ENCODE results near the gene DQX1. TPM values are rescaled to one million over a fixed set of nuclear protein-coding genes. Genes with fewer than 3 reads are reported as not detected.

Gene DQX1
- total RNA-seq, 1 experiment from 2014 or later = 0.81 TPM

DNA sequence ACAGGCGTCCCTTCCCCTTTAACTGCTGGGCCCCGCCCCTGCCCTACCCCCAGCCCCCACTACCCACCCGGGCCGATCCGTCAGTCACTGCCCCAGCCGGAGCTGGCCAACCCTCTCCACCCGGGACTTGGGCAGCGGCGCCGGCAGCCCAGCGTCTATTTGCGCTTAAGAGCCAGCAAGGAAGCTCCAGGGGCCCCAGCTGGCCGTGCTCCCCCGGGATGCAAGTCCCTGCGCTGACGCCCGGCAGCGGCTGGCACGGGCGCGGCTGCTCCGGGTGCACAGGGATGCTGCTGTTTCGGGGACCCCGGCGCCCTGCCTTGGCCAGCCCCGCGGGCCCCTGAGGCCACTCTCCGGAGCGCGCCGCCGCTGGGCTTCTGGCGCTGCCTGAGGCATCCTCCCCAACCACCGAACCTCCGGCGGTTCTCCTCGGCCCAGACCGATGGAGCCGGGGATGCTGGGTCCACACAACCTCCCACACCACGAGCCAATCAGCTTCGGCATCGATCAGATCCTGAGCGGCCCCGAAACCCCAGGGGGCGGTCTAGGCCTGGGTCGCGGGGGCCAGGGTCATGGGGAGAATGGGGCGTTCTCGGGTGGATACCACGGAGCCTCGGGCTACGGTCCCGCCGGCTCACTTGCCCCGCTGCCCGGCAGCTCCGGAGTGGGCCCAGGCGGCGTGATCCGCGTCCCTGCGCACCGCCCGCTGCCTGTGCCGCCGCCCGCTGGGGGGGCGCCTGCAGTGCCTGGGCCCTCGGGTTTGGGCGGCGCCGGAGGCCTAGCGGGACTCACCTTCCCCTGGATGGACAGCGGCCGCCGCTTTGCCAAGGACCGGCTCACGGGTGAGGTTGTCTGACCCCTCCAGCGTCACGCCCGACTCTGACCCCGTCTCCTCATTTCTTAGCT lies 11.4 kb downstream of the DQX1 start, which contains the start of gene TLX2:
TLX2 (plus strand) TSS at position 83 of the 903 bp plus-strand sequence; CDS start at position 440, 357 bp downstream.
- in situ Hi-C loops (cut with HindIII; ENCODE audit: low sequenced_read_pairs) = no loop called here
- no peak for DNase-seq (ENCODE audit: low spot score)

DNA sequence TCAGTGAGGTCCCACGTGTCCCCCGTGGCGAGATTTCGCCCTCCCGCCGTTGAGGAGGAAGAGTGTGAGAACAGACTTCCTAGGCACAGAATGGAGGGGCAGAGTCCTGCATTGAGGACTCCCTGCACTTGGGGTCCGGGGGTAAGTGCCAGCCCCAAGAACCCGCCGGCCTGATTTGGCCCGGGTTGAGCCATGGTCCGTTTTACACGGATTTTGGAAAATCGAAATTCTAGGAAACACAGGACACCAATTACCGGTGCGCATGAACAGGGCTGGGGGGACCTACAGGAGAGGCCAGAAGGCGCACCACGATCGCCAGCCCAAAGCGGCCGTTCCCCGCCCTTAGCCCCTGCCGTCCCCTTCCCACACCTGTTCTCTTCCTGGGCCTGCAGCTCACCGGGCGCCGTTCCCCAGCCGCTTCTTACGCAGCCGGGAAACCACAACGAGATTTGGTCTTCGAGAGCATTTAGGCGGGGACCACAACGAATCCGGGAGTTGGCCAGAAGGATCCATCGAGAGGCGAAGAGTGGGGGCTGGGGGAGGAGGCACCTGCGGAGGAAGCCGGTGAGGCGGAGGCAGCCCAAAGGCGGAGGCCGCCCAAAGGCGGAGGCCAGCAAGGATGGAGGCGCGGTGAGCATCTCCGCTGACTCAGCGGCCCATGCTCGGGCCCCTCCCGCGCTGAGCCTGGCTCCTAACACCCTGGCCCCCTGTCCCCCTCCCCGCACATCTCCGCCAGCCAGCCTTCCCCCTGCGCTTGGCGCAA lies 12.2 kb downstream of the DQX1 start:
- DNase-seq (ENCODE audit: low spot score) = no peak
- in situ Hi-C loops (cut with HindIII; ENCODE audit: low sequenced_read_pairs) = no loop called here

DNA sequence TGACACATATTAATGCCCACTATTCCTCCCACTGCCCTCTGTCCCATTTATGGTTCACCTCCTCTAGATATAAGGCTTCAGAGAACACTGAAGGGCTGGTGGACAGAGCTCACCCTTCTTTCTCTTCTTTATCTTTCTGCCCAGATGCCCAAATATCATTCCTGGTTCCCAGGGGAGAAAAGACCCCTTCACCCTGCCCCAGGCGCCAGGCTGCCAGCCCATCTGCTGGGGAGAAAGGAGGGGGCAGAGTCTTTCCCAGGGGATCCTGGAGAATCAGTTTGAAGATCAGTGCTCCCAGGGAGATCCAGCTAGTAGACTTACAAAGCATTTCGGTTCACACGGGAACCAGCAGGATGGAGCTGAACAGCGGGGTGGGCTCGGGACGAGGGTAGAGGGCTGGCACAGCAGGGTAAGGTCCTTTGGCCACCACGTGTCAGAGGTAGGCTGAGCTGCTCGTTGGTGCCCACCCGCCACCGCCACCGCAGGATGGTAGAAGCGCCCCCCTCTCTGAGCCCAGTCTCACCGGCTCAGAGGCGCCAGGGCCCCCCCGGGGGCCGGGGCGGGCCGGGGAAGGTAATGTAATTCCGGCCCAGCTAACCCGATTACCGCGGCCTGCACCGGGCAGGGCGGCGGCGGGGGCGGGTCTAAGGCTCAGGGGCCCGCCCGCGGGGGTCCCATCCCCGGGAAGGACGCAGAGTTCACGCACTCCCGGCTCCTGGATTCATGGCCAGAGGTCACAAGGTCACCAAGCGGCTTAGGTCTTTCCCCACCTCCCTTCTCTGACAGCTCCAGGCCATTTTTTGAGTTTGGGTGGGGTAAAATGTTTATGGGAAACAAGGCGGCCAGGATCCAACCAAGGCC lies 13.1 kb downstream of the DQX1 start:
- in situ Hi-C loops (cut with HindIII; ENCODE audit: low sequenced_read_pairs) = no loop called here
- no peak for DNase-seq (ENCODE audit: low spot score)

DNA sequence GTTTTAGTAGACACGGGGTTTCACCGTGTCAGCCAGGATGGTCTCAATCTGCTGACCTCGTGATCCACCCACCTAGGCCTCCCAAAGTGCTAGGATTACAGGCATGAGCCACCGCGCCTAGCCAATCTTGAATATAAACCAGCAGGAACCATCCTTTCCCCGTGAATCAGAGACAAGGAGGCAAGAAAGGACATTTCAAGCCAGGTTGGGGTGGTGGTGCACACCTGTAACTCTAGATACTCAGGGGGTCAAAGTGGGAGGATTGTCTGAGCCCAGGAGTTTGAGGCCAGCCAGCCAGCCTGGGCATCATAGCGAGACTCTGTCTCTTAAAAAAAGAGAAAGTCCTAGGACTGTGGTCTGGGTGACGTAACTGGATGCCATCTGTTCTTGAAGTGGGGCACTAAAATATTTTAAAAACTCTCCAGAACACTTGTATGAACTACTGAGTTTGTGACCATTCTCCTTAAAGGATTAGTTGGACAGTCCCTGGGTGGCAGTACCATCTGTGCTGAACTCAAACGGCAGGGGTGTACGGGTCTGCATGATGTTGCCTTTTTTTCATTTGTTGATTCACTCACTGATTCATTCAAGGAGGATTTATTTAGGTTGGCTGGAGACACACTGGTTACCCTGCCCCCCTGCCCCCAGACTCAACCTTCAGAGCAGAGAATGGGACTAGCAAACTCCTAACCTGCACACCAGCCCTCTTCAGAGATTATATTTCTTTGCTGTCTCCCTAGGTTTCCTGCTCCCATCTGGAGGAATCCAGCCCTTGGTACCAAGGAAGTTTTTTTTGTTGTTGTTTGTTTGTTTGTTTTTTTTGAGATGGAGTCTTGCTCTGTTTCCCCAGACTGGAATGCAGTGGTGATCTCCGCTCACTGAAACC lies 14.7 kb downstream of the DQX1 start:
- DNase-seq (ENCODE audit: low spot score) = no peak
- in situ Hi-C loops (cut with HindIII; ENCODE audit: low sequenced_read_pairs) = no loop called here

DNA sequence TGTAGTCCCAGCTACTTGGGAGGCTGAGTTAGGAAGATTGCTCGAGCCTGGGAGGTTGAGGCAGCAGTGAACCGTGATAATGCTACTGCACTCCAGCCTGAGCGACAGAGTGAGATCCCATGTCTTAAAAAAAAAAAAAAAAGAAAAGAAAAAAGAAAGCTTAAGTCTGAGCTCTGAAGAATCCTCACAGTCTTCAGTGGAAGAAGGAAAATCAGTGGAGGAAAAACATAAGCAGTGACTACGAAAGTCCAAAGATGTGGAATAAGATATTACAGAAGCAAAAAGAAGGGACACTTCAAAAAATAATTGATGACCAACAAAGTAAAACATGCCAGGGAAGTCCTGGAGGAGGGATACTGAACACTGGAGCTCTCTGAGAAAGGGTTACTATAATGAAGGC lies 15.8 kb downstream of the DQX1 start:
- DNase-seq (ENCODE audit: low spot score) = no peak
- in situ Hi-C loops (cut with HindIII; ENCODE audit: low sequenced_read_pairs) = no loop called here

DNA sequence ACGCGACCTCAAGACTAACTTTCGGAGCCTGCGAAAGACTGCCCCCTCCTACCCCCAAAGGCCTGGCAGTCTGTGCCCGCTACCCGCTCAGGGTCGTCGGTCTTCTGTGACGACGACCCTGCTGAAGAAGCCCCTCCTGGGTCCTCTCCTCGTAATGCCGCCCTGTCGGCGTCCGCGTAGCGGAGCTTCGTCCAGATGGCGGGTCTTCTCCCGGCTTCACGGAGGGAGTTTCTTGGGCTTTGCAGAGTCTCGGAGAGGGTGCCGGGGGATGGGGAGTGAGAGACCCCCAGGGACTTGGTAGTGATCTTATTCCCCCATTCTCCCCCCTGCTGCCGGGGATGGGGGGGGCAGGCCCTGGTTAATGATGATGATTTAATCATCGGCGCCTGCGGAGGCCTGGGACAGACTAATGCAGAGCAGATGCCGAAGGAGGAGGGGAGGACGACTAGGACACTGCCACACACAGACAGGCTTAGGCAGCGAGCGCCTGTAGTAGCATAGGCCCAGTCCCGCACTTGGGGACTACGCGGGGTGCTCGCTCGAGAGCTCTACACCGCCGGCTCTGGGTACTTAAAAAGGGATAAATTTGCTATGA lies 18.0 kb downstream of the DQX1 start:
- in situ Hi-C loops (cut with HindIII; ENCODE audit: low sequenced_read_pairs) = no loop called here
- DNase-seq (ENCODE audit: low spot score) = peak; percentile 59

DNA sequence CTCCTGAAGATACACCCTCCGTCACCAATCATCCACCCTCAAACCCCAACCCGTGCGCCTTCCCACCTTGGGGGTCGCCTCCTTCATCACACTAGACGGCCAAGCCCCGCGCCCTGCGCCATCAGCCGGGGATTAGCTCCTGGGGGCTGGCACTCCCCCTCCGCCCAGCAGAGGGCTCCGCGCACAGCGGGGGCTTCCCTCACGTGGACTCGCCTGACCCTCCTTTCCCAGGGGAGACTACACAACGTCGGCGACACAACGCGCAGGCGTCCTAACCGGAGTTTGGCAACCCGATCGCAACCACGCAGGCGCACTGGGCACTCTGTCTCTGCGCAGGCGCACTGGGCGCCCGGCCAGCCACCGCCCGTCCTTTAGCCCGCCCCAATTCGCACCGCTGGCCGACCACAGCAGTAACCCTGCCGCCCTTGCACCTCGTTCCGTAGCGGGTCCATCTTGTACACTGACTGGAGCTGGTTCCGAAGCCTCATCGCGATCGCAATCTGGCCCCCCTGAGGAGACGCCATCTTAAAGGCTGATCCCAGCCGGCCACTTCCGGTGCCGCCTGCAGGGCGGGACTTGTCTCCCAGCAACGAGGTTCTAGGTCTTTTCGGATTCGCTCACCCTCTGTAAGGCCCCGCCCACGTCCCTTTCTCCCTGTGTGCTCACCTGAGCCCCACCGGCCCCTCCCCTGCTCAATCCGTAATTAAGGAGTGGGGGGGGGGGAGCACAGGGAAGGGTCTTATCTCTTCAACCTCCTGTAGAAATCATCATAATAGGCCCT lies 18.7 kb downstream of the DQX1 start, which contains the start of gene PCGF1:
PCGF1 (minus strand) TSS at position 551 of the 781 bp plus-strand sequence; CDS start at position 524, 27 bp downstream.
- in situ Hi-C loops (cut with HindIII; ENCODE audit: low sequenced_read_pairs) = no loop called here
- DNase-seq (ENCODE audit: low spot score) = peak; percentile 99

DNA sequence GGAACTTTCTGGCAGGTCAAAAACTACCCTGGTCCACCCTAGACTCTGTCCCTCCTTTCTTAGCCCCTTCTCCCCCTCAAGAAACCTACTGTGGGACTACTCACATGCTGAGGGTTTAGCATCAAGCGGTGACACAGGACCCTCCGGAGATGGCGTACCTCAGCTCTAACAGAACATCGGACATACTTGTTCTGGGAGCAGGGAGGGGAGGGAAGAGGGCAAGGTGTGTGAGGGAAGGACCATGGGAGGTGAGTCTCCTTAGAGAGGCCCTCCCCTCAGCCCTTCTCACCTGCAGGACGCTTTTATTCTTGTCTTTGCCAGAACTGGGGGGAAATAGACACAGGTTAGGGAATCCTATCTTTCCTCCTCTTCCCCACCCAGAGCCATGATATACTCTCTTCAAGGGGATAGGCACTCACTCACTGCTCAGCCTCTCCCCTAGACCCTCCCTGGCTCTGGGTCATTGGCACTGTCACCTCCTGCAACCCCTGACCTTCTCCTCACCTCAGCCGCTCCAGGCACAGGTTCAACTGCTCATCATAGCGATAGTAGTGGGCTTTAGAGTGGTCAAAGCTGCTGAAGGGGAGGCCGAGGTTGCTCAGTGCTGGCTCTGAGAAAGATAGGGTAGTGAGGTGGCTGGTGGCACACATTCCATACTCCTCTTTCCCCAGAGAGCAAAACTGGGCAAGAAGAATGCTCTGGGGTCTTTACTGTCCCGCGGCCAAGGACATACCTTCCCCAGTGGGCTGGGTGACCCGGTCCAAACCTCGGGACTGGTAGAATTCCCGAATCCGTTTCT lies 20.4 kb downstream of the DQX1 start:
- in situ Hi-C loops (cut with HindIII; ENCODE audit: low sequenced_read_pairs) = no loop called here

DNA sequence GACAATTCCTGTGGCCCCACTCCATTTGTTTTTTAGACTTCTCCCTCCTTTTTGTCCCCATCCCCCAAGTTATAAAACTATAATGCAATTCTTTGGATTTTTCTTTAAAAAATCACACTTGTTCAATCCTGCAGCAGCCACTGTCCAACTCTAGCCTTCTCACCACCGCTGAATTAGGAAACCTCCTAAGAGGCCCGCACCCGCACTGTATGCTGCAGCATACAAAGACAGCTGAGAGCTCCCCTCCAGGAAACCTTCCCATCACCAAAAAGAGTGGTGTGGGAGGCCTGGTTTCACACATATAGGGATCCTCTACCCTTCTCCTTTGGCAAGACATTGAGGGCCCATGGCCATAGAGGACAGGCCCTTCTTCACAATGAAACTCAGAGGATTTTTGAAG lies 21.4 kb downstream of the DQX1 start:
- DNase-seq (ENCODE audit: low spot score) = no peak
- in situ Hi-C loops (cut with HindIII; ENCODE audit: low sequenced_read_pairs) = no loop called here

More for the DNA sequence above, 20.4 kb downstream of the DQX1 start:
- no peak for DNase-seq (ENCODE audit: low spot score)

DNA sequence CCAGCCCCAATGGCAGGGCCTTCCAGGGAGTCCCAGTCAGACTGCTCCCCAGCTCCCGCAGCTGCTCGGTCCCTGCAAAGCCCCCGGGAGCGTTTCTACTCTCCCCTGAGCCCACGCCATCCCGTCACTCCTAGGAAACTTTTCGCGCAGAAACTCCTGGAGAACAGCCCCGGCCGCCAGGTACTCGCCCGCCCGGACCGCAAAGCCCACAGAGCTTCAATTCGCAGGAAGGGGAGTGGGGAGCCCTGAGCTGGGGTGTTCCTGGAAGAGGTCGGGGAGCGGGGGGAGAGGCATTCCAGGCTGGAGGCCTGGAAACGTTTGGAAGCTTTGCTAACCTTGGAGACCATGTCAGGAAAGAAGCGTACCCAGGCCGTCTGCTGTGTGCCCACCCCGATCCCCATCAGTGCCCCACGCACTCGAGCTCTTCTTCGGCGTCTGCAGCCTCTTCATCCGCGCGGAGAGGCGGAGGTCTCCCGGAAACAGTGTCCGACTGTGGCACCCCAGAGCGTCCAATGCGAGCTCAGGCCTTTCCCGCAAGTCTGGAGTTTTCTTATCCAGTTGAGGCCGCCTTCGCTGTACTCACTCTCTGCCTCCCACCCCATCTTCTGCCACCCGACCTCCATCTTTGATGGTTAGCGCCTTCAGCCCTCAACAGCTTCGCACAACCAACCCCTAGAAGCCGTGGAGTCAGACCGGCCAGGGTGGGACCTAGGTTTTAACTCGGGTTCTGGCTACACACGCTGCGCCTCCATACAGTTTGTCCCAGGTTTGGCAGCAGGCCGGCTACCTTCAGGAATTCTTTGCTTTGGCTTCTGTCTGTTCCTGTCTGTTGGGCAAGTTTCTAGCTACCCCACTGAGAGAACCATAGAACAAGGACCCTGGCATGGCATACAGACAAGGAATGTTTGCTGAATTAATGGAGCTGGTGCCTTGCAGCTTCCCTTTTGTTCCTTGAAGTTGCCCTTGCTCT lies 22.2 kb downstream of the DQX1 start:
- DNase-seq (ENCODE audit: low spot score) = no peak
- in situ Hi-C loops (cut with HindIII; ENCODE audit: low sequenced_read_pairs) = no loop called here

DNA sequence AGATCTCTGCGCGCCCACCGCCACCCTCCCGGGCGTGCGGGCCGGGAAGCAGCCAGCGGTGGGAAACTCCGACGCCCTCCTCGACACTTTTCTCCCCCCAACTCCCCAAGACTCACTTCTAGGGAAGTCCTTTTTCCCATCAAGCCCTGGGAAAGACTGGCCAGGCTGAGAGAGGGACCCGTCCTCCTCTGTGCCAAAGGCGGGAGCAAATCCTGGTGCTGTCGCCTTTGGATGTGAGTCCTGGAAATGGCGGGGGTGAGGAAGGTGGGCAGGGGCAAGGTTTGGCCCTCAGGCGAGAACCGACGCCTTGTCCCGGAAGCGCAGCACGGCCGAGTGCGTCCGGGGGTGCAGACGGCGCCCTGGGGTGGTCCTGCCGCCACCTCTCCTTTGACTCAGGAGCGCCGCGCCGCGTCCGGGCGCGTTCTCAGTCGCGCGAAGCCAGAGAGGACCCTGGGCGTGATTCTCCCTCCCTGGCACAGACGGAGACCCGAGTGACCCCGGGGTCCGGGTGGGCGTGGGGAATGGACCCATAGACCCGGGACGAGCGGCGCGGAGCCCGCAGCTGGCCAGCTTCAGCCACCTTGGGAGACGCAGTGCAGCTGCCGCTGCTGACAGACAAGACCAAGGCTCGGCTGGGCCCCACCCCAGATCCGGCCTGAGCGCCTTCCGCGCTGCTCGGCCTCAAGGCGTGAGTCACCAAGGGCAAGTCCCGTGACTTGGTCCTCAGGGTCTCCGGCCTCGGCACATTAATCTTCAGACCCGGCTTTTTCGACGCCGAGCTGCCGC lies 23.1 kb downstream of the DQX1 start:
- DNase-seq (ENCODE audit: low spot score) = no peak
- in situ Hi-C loops (cut with HindIII; ENCODE audit: low sequenced_read_pairs) = no loop called here

DNA sequence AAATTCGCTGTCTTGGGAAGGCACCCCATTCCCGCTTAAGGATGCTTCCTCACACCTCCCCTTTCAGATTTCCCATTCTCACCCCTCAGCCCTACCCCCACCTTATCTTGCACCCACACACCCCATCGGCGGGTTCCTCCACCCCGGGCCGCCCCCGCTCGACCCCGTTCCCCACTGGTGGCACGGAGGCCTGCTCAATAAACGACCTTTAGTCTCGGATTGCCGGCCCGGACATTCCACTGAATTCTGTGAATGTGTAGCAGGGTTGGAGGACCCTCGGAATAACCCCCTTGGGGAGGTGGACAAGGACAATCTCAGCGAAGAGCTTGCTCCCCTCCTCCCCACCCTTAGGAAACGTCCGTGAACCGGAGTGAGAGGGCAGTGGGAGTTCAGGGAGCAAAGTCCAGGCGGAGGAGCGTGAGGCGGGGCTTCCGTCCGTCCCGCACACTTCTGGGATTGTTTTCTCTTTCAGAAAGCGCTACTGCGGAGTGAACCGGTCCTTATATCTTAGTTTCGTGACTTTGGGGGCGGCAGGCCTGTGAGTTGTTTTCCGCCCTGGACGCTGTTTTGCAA lies 23.8 kb downstream of the DQX1 start:
- in situ Hi-C loops (cut with HindIII; ENCODE audit: low sequenced_read_pairs) = no loop called here
- no peak for DNase-seq (ENCODE audit: low spot score)

DNA sequence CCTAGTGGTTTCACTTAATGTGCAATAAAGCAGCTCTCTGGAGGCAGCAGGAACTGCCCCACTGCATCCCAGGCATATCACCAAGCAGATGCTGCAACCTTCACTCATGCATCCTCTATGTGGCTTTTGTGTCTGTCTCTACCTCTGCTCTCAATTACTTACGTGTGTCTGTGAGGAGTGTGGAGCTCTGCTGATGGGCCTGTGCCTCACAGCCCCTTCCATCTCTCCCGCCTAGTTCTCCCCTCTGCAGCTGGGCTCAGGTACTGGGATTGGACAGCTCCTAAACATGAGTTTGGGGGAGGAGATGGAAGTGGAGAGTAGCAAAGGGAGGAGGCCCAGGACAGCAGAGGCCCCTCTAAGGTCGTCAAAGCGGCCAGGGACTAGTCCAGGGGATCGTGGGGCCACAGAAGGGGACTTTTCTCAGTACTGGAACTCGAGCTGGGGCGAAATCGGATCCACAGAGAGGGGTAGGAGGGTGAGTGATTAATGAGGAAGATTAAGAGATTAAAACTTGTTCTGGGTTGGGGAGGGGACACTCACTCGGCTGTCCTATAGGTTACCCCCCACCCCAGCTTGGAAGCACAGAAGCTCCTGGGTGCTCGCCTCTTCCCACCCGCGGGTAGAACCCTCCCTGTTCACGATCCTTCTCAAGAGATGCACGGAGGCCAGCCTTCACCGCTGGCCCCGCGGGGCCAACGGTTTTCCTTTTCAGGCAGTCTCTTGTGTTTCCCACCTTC lies 24.5 kb downstream of the DQX1 start:
- no peak for DNase-seq (ENCODE audit: low spot score)
- in situ Hi-C loops (cut with HindIII; ENCODE audit: low sequenced_read_pairs) = no loop called here

DNA sequence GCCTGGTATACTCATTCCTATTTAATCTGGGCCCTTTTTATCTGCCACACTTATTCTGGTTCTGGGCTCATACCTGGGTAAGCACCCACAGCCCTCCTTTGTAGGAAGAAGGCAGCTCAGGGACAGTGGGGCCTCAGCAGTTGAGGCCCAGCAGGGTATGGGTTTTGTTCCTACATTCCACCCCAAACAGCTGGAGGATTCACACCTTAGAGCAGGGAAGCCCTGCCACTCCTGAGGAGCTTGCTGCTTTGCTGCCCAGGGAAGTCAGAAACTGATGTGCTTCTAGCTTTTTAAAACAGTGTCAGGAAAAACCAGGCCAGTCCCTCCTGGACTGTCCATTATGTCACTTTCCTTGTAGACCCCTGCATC lies 25.5 kb downstream of the DQX1 start:
- DNase-seq (ENCODE audit: low spot score) = no peak
- in situ Hi-C loops (cut with HindIII; ENCODE audit: low sequenced_read_pairs) = no loop called here

Data from G401 (cell line).